HG03025 (cell line): ENCODE results near the gene EIF4A3.

Experiments used
- ATAC-seq: cut with Tn5 transposase; IDR thresholded peaks from one replicate; pipeline ENCODE4 v1.9.1; 2021; ENCODE audit warnings: mild to moderate bottlenecking, moderate library complexity; ENCODE audit not compliant: unreplicated experiment, low FRiP score

Gene EIF4A3

DNA sequence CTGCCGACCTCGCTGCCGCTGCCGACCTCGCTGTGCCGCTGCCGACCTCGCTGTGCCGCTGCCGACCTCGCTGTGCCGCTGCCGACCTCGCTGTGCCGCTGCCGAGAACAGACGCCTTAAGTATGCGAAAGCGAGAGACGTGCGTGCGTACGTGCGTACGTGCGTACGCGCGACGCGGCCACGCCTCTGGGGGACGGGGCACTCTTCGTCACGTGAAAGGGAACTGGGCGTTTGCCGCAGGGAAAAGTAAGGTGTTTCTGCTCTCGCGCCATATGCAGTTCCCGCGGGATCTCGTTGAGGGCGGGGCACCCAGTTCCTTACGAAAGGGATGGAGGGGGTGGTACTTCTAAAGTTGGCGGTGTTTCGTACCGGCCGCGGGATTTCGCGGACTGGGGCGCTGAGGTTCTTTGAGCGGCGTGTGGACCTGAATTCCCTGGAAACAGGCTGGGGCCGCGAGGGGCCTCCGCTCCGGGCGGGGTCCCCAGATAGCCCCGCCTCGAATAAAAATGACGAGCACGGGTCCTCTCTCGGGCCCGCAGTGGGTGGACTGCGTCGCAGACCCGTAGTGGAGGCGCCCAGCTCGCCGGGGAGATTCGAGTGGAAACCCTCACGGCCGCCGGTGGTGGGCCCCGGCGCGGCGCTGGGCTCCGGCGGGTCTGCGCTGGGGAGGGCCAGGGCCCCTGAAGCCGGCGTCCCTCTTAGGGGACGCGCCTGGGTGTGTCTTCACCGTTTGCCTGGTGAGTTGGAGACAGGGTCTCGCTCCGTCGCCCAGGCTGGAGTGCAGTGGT, at the start of gene EIF4A3:
Gene EIF4A3 (minus strand): TSS at position 94 of the 788 bp plus-strand sequence. CDS start 167 bp downstream, outside the sequence.
- peak; percentile 84 for ATAC-seq

DNA sequence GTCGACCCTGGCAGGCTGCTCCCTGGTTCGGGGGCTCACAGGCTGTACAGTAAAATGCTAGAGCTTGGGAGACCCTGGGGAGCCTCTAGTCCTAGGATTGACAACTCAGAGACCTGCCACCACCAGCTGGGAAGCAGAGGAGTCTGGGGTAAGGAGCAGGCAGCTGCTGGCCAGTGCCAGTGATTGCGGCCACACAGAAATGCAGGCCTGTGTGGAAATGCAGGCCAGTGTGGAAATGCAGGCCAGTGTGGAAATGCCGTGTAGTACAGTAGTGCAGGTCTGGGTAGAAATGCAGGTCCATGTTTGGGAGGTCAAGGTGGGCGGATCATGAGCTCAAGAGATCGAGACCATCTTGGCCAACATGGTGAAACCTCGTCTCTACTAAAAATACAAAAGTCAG, 49.7 kb upstream of the EIF4A3 start:
- ATAC-seq = no peak

DNA sequence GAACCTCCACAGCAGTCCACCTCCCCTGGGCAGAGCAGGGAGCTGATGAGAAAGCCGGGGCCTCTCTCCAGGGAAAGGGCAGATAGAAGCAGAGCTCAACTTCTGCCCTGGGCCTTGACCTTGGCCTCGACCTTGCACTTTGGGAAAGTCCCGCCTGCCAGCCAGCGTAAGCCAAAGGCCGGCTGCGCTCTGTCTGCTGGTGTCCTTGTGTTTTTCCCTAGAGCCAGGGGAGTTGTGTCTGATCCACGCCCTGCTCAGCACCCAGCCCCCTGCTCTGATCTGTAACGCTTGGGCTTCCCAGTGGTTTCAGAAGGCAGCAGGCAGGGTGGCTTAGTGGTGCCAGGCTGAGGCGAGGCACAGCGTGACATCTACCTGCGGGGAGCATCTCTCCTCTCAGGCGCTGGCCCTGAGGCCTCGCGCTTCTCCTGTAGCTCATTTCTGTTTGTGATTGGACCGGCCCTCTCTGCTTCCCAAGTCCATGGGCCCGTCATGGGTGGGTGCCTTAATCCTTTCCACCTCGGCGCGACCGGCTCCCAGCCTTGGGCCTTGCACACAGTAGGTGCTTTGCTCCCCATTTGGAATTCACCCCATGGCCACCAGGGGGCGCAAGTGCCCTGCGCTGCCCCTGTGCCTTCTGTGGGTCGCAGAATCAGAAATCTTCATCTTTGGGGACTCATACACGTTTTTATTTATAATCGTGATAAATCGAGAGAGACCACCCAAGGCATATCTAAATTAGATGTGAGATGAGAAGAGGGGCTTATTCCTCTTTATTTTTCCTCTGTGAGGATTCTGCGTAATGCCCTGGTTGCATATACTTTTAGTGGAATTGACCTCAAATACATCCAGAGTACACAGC, 49.0 kb upstream of the EIF4A3 start:
- ATAC-seq = no peak

DNA sequence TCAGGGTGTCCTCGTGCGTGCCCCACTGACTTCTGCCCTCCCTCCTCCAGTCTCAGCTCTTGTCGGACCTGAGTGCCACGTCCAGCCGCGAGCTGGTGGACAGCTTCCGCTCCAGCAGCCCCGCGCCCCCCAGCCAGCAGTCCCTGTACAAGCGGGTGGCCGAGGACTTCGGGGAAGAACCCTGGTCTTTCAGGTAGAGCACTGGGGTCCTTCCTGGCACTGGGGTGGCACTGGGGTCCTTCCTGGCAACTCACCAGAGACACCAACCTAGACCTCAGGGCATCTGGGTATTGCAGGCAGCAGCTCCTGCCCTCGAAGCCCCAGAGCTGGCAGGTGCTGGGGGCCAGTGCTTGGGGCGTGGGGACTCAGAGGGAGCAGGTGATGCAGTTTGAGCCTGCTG, 48.2 kb upstream of the EIF4A3 start:
- ATAC-seq = no peak

DNA sequence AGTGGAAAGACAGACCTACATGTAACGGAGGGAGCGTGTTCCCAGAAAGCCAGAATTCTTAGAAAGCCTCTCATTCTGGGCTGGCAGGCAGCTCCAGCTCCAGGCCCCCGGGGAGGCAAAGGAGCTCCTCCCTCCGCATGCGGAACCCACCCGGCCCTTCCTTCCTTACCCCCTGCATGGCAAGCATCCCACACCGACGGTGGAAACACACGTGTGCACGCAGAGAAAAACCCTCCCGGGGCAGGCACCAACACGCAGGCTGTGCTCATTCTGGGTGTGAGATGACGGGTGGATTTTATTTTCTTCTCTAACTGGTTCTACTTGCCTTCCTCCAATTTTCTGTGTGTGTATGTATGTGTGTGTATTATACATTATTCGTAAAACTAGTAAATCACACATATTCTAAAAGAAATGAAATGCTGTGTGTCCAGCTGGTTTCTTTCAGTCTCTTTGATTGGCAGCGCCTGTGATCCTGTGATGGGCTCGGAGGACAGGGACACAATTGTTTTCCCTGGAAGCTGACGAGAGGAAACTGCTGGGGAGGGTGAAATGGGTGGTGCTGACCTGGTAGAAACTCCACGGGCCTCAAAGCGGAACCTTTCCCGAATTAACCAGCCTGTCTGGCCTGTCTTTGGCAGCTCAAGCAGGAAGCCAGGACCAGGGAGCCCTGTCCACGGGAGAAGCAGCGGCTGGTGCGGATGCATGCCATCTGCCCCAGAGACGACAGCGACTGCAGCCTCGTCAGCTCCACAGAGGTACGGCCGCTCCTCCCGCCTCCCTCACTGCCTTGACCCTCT, 45.1 kb upstream of the EIF4A3 start:
- no peak for ATAC-seq

DNA sequence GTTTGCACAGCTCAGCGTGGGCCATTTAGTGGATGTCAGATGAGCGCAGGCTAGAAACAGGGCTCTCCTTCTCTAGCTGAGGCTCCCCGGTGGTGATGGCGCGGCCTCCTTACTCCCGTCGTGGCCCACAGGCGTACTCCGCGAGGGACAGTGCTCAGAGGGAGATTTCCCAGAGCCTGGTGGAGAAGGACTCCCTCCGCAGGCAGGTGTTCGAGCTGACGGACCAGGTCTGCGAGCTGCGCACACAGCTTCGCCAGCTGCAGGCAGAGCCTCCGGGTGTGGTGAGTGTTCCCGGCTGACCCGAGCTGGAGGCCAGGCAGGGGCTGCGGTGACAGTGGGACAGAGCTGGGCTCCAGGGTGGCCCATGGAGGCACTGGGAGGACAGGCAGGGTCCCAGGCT, 44.3 kb upstream of the EIF4A3 start:
- no peak for ATAC-seq

DNA sequence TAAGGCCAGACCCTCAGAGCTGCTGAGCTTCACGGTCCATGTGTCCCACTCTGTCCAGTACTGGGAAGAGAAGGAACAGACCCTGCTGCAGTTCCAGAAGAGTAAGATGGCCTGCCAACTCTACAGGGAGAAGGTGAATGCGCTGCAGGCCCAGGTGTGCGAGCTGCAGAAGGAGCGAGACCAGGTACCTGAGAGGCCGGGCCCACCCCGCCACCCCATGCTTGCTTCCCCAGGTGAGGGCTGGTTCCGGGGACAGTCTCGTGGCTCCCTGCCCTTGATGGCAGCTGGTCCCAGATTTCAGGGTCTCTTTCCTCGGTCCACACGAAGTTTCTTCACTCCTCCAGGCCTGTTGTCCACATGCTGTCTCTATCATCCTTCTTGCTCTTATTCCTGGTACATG, 43.8 kb upstream of the EIF4A3 start:
- no peak for ATAC-seq

DNA sequence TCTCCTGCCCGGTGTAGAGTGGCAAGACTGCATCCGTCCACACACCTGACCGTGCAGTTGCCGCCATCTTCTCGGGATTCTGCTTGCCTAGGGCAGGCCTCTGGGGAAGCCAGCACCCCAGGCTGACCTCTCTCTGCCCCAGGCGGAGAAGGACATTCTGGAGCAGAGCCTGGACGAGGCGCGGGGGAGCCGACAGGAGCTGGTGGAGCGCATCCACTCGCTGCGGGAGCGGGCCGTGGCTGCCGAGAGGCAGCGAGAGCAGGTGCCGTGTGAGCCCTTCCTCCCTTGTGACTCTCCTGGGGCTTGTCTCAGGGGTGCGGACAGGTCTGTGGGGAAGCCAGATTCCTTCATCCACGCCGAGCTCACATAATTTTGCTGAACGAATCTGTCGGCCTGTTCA, 42.7 kb upstream of the EIF4A3 start:
- ATAC-seq = no peak

DNA sequence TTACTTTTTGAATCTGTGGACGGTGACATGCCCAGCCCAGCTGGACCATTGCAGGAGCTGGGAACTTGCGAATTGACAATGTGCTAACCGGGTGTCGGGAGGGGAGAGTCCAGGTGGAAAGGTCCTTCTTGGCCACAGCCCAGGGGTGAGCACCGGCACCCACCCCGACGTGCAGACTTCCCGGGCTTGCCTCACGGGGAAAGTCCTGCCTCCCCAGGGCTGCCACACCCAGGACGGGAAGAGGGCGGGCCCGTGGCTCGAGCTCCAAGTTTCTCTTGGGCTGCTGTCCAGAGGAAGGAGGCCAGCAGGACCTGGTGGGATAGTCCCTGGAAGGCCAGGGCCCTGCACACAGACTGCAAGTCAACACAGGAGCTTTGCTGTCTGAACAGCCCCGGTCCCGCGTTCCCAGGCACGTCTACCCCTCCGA, 40.6 kb upstream of the EIF4A3 start:
- ATAC-seq = no peak

DNA sequence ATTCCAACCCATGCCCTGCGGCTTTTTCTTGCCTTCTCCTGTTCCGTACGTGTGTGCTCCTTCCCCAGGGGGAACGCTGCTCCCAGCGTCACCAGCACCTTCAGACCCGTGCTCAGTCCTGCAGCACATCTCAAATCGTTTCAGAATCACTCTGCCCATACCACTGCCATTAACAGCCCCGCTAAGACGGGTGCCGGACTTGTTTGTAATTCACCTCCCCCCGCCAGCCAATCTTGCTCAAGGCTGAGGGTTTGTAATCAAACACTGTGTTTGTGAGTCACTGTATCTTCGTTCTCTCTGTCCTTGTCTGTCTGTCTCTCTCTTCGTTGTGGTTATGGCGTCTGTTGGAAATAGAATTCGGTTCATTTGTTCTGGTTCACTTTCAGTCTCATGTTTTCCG, 40.2 kb upstream of the EIF4A3 start:
- no peak for ATAC-seq

DNA sequence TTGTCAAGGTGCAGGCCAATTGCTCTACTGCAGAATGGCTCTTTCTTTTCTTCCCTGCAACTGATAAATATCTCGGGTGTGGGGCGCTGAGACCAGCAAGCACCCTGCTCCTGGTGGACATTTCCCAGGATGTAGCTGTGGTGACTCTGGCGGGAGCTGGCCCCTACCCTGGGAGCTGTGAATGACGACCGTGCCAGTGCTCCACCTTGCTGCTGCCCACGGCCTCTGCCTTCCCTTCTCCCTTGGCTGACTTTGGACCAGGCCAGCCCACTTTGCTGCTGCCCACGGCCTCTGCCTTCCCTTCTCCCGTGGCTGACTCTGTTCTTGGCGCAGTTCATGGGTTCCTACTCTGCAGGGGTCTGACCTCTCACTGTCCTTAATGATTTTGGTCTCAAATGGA, 39.0 kb upstream of the EIF4A3 start:
- no peak for ATAC-seq

DNA sequence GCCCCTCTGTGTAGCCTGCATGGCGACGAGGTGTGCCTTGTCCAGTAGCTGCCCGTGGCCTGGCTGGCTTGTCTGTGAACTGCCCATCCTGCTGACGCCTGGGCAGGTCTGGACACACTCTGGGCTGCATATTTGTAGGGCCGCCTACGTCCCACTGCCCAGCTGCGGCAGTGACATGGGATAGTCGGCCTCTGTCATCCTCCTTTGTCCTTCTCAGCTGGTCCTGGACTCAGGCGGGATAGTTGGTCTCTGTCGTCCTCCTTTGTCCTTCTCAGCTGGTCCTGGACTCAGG, 37.4 kb upstream of the EIF4A3 start:
- no peak for ATAC-seq

DNA sequence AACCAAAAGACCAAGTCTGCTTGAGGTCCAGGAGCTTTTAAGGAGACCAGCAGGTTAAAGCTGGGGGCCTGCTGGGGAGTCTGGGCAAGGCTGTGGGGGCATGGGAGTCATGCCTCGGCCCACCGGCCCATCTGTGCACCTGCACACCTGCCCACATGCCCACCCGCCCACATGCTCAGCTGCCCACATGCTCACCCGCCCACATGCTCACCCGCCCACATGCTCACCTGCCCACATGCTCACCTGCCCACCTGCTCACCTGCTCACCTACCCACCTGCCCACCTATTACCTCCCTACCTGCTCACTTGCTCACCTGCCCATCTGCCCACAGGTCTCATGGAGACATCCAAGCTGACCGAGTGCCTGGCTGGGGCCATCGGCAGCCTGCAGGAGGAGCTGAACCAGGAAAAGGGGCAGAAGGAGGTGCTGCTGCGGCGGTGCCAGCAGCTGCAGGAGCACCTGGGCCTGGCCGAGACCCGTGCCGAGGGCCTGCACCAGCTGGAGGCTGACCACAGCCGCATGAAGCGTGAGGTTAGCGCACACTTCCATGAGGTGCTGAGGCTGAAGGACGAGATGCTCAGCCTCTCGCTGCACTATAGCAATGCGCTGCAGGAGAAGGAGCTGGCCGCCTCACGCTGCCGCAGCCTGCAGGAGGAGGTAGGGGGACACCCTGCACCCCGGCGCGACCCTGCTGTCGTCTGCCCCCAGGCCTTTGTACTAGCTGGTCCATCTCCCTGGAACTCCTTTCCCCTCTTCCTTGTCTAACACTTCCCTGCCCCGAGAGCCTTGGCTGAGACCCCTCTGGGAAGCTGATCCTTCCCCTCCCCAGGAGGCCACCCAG, 36.9 kb upstream of the EIF4A3 start:
- no peak for ATAC-seq

DNA sequence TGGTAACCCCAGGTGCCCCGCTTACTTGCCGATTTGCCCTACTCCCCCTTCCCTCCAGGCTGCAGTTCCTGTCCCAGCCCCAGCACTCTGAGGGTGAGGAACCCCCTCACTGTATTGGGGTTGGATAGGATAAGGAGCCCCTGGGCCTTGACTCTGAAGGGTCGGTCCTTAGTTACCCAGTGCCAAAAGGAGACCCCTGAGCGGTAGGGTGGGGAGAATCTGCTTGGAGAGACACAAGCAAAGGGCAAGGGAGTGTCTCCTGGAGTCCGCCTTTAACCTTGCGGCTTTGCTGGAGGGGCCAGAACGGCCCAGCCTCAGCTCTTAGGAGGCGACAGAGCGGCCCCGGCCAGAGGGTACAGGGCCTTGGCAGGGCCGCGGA, 35.9 kb upstream of the EIF4A3 start:
- ATAC-seq = no peak

DNA sequence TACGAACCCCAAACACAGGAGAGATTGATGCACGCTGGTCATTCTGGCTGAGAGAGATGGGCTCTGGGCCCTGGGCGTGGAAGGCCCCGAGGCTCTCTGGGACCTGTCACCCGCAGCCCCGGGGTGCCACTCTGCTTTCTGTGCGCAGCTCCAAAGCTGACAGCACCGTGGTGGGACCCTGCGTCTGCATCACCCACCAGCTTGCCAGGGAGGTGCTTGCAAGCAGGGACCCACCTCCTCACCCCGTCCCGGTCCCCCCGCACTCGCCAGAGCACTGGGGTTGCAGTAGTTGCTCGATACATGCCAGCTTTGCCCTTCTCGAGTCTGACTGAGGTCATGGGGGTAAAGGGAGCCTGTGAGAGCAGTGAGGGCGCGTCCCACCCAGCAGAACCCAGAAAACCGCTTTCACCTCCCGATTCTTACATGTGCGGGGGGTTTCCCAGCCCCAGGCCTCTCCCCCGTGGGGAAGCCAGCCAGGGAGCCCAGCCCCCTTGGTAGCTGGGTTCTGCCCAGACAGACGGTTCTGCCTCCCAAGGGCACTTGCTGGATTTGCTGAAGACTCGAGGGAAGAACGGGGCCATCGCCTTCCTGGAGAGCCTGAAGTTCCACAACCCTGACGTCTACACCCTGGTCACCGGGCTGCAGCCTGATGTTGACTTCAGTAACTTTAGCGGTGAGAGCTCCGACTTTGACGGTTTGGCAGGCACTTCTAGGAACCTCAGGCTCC, 35.4 kb upstream of the EIF4A3 start:
- no peak for ATAC-seq

DNA sequence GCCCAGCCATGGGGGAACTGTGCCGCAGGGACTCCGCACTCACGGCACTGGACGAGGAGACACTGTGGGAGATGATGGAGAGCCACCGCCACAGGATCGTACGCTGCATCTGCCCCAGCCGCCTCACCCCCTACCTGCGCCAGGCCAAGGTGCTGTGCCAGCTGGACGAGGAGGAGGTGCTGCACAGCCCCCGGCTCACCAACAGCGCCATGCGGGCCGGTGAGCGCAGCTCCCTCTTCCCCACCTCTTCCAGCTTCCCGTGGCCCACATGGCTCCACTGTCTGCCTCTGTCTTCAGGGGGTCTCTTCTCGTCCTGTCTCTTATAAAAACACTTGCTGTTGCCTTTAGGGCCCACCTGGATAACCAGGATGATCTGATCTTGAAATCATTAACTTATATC, 34.5 kb upstream of the EIF4A3 start:
- ATAC-seq = no peak

DNA sequence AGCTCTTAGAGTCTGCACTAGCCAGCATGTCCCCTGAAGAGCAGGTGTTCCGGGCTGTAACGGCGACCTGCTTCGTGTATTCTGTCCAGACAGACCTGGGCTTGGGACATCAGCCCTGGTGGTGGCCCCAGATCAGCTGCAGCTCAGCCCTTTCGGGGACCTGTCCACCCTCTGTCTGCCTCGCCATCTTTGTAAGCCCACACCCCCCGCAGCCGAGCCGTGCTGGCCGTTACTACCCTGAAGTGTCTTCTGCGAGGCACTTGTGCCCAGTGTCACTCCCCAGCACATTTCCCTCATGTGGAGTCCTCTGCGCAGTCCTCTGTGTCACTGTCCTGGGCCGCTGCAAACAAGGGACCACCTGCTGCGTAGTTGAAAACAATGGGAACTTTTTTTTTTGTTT, 33.3 kb upstream of the EIF4A3 start:
- ATAC-seq = no peak

DNA sequence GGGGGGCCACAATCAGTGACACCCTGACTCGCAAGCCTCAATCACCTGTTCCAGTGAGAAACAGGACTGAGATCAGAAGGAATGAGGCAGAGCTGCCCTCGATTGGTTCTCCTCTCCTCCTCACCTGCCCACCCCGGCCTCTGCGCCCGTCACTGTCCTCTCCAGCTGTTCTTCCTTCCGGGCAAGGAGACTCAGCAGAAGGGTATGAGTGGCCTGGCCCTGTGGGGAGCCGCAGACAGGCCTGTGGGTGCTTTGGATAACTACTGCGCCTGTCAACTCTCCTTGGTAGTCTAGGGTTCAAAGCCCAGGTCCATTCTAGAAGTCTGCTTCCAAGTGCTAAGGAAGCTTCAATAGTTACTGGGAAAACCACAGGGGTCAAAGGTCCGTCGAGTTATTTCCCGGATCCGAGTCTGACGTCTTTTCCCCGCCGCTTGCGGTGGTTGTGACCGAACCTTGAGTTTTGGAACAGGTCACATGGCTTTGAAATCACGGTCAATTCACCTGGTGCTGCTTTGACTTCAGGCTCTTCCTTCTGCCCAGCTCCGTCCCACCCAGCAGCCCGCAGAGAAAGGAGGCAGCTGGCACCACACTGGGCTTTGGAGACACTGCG, 31.2 kb upstream of the EIF4A3 start:
- no peak for ATAC-seq

DNA sequence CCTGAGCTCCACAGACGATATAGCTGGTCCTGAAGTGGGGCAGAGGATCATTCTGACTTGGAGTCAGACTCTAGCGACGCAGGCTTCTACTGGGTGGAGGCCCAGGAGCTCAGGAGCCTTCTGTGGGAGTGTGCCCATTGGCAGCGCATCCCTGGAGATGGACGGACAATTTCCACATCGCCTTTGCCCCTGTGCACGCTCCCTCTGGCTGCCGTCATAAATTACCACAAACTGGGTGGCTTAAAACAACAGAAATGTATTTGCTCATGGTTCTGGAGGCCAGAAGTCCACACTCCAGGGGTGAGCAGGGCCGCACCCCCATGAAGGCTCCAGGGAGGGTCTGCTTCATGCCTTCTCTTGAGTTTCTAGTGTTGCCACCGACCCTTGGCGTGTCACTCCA, 29.8 kb upstream of the EIF4A3 start:
- ATAC-seq = no peak
